ENCODE data around the gene IFITM2. TPM values are rescaled to one million over a fixed set of nuclear protein-coding genes. Genes with fewer than 3 reads are reported as not detected.

Gene IFITM2
- total RNA-seq, 4 donors from 2014 or later: 89.3 to 183 (median 126) TPM

DNA sequence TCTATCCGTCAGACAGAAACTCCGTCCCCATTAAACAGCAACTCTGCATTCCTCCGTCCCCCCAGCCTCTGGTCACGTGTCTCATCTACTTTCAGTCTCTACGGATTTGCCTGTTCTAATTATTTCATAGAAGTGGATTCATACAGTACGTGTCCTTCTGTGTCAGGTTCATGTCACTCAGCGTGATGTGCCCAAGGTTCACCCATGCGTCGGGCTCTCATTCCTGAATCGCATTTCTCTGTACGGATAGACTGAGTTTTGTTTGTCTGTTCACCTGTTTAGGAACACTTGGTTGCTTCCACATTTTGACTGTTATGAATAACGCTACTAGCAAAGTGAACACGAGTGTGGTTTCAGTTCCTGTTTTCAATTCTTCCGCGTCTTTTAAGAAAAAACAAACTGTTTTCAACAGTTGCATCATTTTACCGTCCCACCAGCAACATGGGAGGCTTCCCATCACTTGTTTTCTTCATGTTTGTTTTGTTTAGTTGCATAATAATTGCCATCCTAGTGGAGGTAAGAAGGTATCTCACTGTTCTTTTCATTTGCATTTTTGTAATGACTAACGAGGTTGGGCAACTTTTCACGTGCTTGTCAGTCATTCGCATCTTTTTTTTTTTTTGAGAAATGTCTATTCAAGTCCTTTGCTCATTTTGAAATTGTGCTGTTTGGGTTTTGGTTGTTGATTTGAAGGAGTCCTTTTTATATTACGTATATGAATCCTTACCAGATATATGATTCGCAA, 38.3 kb upstream of the IFITM2 start:
- no peaks in the 10 kb centered on the region for H3K36me3 ChIP-seq
- H3K27ac ChIP-seq: peak overlapping the region in 3 of 4 donors; percentile 58 to 72 (median 64)
- TF ChIP-seq EP300 (IDR thresholded peaks at IDR 0.05) (no peak), CTCF (IDR thresholded peaks at IDR 0.05) (no peak), POLR2A (IDR thresholded peaks at IDR 0.05) (peak in 1 of 2 donors; percentile 8)
- H3K27me3 ChIP-seq: peaks cover 42% of the 10 kb centered on the region
- WGBS, 2 donors (ENCODE audit: low coverage in 1 of 2): 49 to 57% methylated on average over 19 to 21 of the region's 21 CpGs
- H3K9me3 ChIP-seq: no peaks in the 10 kb centered on the region
- ATAC-seq: peak; percentile 57
- H3K4me3 ChIP-seq: peak overlapping the region in 1 of 2 donors; percentile 41
- peaks cover 0 to 9% (median 0%) of the 10 kb centered on the region in 3 donors for H3K4me1 ChIP-seq

- no peaks in the 10 kb centered on the region for H3K36me3 ChIP-seq
- H3K9me3 ChIP-seq: no peaks in the 10 kb centered on the region
- peaks cover 42% of the 10 kb centered on the region for H3K27me3 ChIP-seq
- no peak for TF ChIP-seq CTCF (IDR thresholded peaks at IDR 0.05)
- ATAC-seq: no peak
- no peak overlapping the region for H3K4me3 ChIP-seq
- 68 to 88% methylated on average over 3 to 6 of the region's 18 CpGs for WGBS, 2 donors (ENCODE audit: low coverage in 1 of 2)
- H3K27ac ChIP-seq: peak overlapping the region in 1 of 4 donors; percentile 12
- peaks cover 0 to 9% (median 0%) of the 10 kb centered on the region in 3 donors for H3K4me1 ChIP-seq
These were observed 36.9 kb upstream of the IFITM2 start for GRCh38 chr11:270451-271318.

- Histone ChIP-seq H3K36me3 (no peaks in the 10 kb centered on the region), H3K4me3 (no peak overlapping the region), H3K27ac (no peak overlapping the region), H3K9me3 (no peaks in the 10 kb centered on the region), H3K4me1 (peaks cover 0 to 9% (median 0%) of the 10 kb centered on the region in 3 donors), H3K27me3 (peaks cover 45% of the 10 kb centered on the region)
- TF ChIP-seq POLR2AphosphoS5 (IDR thresholded peaks at IDR 0.05): no peak
- TF ChIP-seq EP300 (IDR thresholded peaks at IDR 0.05): no peak
- TF ChIP-seq POLR2A (IDR thresholded peaks at IDR 0.05): no peak
- TF ChIP-seq CTCF (IDR thresholded peaks at IDR 0.05): no peak
- whole genome bisulfite sequencing, 2 donors (ENCODE audit: low coverage in 1 of 2): 75 to 80% methylated on average over 1 of the region's 8 CpGs
- no peak for ATAC-seq
These were observed 36.3 kb upstream of the IFITM2 start for GRCh38 chr11:271319-271715.

DNA sequence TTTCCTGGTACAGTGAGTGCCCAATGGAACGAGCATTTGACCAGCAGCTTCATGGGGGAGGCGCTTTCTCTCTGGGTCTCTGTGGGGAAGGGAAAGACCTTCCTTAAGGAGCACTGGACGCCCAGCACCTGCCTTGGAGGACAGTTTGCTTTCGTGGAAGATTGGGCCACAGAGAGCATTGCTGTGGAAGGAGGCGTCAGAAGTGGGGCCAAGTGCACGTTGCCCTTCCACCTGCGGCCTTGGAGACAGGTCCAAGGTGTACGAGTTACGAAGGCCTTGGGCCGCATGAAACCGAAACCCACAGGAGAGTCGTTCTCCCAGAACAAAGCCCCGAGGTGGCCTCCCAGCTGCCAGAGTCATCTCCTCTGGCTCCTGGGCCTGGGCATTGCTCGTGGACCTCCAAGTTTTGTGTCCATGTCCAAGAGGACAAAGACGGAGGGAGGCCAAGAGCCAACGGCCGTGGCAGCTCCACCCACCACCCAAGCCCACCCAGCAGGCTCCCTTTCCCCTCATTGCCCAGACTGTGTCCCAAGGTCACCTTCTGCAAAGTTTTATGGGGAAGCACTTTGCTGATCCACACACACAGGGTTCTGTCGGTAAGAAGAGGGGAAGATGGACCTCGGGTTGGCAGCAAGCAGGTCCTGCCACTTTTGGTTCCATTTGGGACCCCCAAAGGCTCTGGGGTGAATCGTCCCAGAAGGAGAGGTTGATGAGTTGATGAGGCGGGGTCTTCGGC, 35.3 kb upstream of the IFITM2 start:
- ATAC-seq: no peak
- no peaks in the 10 kb centered on the region for H3K36me3 ChIP-seq
- no peak for TF ChIP-seq POLR2AphosphoS5 (IDR thresholded peaks at IDR 0.05)
- TF ChIP-seq POLR2A (IDR thresholded peaks at IDR 0.05): no peak
- no peak for TF ChIP-seq EP300 (IDR thresholded peaks at IDR 0.05)
- no peak for TF ChIP-seq CTCF (IDR thresholded peaks at IDR 0.05)
- no peak overlapping the region for H3K27ac ChIP-seq
- H3K27me3 ChIP-seq: peaks cover 46% of the 10 kb centered on the region
- WGBS, 2 donors (ENCODE audit: low coverage in 1 of 2): 64 to 90% methylated on average over 3 to 4 of the region's 22 CpGs
- H3K4me1 ChIP-seq: peaks cover 0 to 9% (median 0%) of the 10 kb centered on the region in 3 donors
- H3K4me3 ChIP-seq: no peak overlapping the region
- no peaks in the 10 kb centered on the region for H3K9me3 ChIP-seq

Data from gastroesophageal sphincter (tissue), 4 donors.